ENCODE measurements around the gene IFITM2.

The IFITM2 gene

DNA sequence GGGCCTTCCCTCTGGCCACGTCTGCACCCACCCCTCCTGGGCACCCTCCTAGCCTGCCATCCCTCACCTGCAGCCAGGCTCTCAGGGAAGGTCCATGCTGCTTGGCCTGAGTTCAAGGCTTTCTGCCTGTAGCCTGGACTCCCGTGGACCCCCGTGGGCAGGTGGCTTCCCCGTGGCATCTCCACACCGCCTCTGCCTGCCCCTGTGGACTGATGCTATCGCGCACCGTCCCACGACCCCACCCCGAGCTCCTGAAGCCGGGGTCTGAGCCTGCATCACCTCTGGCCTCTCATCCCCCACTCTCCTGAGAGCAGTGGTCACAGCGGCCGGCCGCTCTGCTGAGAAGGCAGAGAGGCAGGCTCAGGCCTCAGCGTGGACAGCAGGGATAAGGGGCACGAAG is 12.8 kb upstream of the IFITM2 start:
- Histone ChIP-seq H3K9me3 (ENCODE audit: control insufficient read depth, insufficient read depth, low read depth, low read length) (no peaks in the 10 kb centered on the region), H3K4me1 (ENCODE audit: control insufficient read depth, insufficient read depth, low read length) (no peaks in the 10 kb centered on the region), H3K27ac (ENCODE audit: extremely low read depth, low read depth, low read length) (no peak overlapping the region), H3K4me3 (ENCODE audit: low read depth, low read length) (no peak overlapping the region), H3K36me3 (ENCODE audit: control insufficient read depth in 2 of 2, insufficient read depth in 1 of 2, low read length in 2 of 2) (peaks cover 0 to 32% of the 10 kb centered on the region in 2 experiments; a peak in 1 of 3 replicates)
- TF ChIP-seq HOXD13 (CRISPR knock-in tag; IDR thresholded peaks at IDR 0.05; ENCODE audit: borderline replicate concordance) (no peak), ZNF701 (tag by site-specific recombination; IDR thresholded peaks at IDR 0.05) (no peak), HOXA7 (CRISPR knock-in tag; IDR thresholded peaks at IDR 0.05; ENCODE audit: borderline replicate concordance) (no peak), ZNF426 (tag by site-specific recombination; IDR thresholded peaks at IDR 0.05) (no peak), GLIS1 (tag by site-specific recombination; IDR thresholded peaks at IDR 0.05) (no peak), KLF1 (tag by site-specific recombination; IDR thresholded peaks at IDR 0.05) (no peak), ZNF664 (tag by site-specific recombination; IDR thresholded peaks at IDR 0.05) (no peak), ZNF792 (tag by site-specific recombination; IDR thresholded peaks at IDR 0.05) (no peak), ZNF549 (tag by site-specific recombination; IDR thresholded peaks at IDR 0.05) (no peak), ZNF626 (tag by site-specific recombination; IDR thresholded peaks at IDR 0.05) (no peak), ZNF776 (tag by site-specific recombination; IDR thresholded peaks at IDR 0.05; ENCODE audit: borderline replicate concordance) (no peak), ZNF175 (tag by site-specific recombination; IDR thresholded peaks at IDR 0.05) (no peak), KLF9 (tag by site-specific recombination; IDR thresholded peaks at IDR 0.05; ENCODE audit: low read depth) (no peak)
- TF ChIP-seq, protein P1, sequence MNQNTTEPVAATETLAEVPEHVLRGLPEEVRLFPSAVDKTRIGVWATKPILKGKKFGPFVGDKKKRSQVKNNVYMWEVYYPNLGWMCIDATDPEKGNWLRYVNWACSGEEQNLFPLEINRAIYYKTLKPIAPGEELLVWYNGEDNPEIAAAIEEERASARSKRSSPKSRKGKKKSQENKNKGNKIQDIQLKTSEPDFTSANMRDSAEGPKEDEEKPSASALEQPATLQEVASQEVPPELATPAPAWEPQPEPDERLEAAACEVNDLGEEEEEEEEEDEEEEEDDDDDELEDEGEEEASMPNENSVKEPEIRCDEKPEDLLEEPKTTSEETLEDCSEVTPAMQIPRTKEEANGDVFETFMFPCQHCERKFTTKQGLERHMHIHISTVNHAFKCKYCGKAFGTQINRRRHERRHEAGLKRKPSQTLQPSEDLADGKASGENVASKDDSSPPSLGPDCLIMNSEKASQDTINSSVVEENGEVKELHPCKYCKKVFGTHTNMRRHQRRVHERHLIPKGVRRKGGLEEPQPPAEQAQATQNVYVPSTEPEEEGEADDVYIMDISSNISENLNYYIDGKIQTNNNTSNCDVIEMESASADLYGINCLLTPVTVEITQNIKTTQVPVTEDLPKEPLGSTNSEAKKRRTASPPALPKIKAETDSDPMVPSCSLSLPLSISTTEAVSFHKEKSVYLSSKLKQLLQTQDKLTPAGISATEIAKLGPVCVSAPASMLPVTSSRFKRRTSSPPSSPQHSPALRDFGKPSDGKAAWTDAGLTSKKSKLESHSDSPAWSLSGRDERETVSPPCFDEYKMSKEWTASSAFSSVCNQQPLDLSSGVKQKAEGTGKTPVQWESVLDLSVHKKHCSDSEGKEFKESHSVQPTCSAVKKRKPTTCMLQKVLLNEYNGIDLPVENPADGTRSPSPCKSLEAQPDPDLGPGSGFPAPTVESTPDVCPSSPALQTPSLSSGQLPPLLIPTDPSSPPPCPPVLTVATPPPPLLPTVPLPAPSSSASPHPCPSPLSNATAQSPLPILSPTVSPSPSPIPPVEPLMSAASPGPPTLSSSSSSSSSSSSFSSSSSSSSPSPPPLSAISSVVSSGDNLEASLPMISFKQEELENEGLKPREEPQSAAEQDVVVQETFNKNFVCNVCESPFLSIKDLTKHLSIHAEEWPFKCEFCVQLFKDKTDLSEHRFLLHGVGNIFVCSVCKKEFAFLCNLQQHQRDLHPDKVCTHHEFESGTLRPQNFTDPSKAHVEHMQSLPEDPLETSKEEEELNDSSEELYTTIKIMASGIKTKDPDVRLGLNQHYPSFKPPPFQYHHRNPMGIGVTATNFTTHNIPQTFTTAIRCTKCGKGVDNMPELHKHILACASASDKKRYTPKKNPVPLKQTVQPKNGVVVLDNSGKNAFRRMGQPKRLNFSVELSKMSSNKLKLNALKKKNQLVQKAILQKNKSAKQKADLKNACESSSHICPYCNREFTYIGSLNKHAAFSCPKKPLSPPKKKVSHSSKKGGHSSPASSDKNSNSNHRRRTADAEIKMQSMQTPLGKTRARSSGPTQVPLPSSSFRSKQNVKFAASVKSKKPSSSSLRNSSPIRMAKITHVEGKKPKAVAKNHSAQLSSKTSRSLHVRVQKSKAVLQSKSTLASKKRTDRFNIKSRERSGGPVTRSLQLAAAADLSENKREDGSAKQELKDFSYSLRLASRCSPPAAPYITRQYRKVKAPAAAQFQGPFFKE (tag by site-specific recombination; IDR thresholded peaks at IDR 0.05; ENCODE audit: borderline replicate concordance) = no peak
- TF ChIP-seq, protein P2, sequence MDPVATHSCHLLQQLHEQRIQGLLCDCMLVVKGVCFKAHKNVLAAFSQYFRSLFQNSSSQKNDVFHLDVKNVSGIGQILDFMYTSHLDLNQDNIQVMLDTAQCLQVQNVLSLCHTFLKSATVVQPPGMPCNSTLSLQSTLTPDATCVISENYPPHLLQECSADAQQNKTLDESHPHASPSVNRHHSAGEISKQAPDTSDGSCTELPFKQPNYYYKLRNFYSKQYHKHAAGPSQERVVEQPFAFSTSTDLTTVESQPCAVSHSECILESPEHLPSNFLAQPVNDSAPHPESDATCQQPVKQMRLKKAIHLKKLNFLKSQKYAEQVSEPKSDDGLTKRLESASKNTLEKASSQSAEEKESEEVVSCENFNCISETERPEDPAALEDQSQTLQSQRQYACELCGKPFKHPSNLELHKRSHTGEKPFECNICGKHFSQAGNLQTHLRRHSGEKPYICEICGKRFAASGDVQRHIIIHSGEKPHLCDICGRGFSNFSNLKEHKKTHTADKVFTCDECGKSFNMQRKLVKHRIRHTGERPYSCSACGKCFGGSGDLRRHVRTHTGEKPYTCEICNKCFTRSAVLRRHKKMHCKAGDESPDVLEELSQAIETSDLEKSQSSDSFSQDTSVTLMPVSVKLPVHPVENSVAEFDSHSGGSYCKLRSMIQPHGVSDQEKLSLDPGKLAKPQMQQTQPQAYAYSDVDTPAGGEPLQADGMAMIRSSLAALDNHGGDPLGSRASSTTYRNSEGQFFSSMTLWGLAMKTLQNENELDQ (tag by site-specific recombination; IDR thresholded peaks at IDR 0.05; ENCODE audit: low read depth) = no peak
- TF ChIP-seq, protein P3, sequence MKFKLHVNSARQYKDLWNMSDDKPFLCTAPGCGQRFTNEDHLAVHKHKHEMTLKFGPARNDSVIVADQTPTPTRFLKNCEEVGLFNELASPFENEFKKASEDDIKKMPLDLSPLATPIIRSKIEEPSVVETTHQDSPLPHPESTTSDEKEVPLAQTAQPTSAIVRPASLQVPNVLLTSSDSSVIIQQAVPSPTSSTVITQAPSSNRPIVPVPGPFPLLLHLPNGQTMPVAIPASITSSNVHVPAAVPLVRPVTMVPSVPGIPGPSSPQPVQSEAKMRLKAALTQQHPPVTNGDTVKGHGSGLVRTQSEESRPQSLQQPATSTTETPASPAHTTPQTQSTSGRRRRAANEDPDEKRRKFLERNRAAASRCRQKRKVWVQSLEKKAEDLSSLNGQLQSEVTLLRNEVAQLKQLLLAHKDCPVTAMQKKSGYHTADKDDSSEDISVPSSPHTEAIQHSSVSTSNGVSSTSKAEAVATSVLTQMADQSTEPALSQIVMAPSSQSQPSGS (tag by site-specific recombination; IDR thresholded peaks at IDR 0.05; ENCODE audit: low read depth) = no peak
- TF ChIP-seq, protein P4, sequence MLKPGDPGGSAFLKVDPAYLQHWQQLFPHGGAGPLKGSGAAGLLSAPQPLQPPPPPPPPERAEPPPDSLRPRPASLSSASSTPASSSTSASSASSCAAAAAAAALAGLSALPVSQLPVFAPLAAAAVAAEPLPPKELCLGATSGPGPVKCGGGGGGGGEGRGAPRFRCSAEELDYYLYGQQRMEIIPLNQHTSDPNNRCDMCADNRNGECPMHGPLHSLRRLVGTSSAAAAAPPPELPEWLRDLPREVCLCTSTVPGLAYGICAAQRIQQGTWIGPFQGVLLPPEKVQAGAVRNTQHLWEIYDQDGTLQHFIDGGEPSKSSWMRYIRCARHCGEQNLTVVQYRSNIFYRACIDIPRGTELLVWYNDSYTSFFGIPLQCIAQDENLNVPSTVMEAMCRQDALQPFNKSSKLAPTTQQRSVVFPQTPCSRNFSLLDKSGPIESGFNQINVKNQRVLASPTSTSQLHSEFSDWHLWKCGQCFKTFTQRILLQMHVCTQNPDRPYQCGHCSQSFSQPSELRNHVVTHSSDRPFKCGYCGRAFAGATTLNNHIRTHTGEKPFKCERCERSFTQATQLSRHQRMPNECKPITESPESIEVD (tag by site-specific recombination; IDR thresholded peaks at IDR 0.05) = no peak
- TF ChIP-seq, protein P5, sequence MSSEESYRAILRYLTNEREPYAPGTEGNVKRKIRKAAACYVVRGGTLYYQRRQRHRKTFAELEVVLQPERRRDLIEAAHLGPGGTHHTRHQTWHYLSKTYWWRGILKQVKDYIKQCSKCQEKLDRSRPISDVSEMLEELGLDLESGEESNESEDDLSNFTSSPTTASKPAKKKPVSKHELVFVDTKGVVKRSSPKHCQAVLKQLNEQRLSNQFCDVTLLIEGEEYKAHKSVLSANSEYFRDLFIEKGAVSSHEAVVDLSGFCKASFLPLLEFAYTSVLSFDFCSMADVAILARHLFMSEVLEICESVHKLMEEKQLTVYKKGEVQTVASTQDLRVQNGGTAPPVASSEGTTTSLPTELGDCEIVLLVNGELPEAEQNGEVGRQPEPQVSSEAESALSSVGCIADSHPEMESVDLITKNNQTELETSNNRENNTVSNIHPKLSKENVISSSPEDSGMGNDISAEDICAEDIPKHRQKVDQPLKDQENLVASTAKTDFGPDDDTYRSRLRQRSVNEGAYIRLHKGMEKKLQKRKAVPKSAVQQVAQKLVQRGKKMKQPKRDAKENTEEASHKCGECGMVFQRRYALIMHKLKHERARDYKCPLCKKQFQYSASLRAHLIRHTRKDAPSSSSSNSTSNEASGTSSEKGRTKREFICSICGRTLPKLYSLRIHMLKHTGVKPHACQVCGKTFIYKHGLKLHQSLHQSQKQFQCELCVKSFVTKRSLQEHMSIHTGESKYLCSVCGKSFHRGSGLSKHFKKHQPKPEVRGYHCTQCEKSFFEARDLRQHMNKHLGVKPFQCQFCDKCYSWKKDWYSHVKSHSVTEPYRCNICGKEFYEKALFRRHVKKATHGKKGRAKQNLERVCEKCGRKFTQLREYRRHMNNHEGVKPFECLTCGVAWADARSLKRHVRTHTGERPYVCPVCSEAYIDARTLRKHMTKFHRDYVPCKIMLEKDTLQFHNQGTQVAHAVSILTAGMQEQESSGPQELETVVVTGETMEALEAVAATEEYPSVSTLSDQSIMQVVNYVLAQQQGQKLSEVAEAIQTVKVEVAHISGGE (tag by site-specific recombination; conservative IDR thresholded peaks at IDR 0.05; ENCODE audit: low read depth) = no peak
- POLR2A ChIA-PET = no interaction called here
- CTCF ChIA-PET = interaction anchor here (0.9 to 2.2 kb wide), 3 partner anchors 10 to 44 kb away, joined by 3 to 8 read pairs (median 4); no protein-coding TSS in a partner anchor
